Measurements from ENCODE around the gene MIX23. TPM values are rescaled to one million over a fixed set of nuclear protein-coding genes. Genes with fewer than 3 reads are reported as not detected.

MIX23 gene
- total and polyA plus RNA-seq, 3 experiments from 2014 or later = 11.3 to 175 (median 140) TPM

- peak overlapping the region; percentile 91 for H3K27ac ChIP-seq (ENCODE audit: low read depth, low read length)
- H3K36me3 Mint-ChIP-seq = peaks cover 0 to 51% (median 11%) of the 10 kb centered on the region in 3 donors
- peaks cover 27% of the 10 kb centered on the region for H3K4me1 ChIP-seq (ENCODE audit: insufficient read depth, low read length)
- CTCF ChIA-PET = interaction anchor here (1.9 to 2.7 kb wide), 3 partner anchors 22 to 264 kb away, joined by 8 to 17 read pairs (median 9); partner anchors contain the start of gene FAM162A
- H3K9me3 ChIP-seq (ENCODE audit: low read length) = no peaks in the 10 kb centered on the region
- H3K4me1 Mint-ChIP-seq = peaks cover 39 to 67% (median 66%) of the 10 kb centered on the region in 3 donors
- peaks cover 7% of the 10 kb centered on the region for H3K36me3 ChIP-seq (ENCODE audit: insufficient read depth, low read length)
- peak overlapping the region; percentile 74 for H3K4me3 ChIP-seq (ENCODE audit: low read length)
- no peaks in the 10 kb centered on the region for H3K27me3 ChIP-seq (ENCODE audit: insufficient read depth, low read length, poor library complexity, severe bottlenecking)
- no peaks in the 10 kb centered on the region for H3K9me3 Mint-ChIP-seq
- POLR2A ChIA-PET = interaction anchor here (1.5 to 3.4 kb wide), 4 partner anchors 17 to 99 kb away, joined by 4 to 45 read pairs (median 19); partner anchors contain the start of genes FAM162A, KPNA1 and MIX23
- H3K27me3 Mint-ChIP-seq = peaks cover 0 to 4% of the 10 kb centered on the region in 2 donors
- peak overlapping the region; percentile 93 to 100 (median 97) for H3K4me3 Mint-ChIP-seq
- DNase-seq = peak; percentile 4 to 68 (median 48)
- peak overlapping the region; percentile 97 to 100 (median 100) for H3K27ac Mint-ChIP-seq
Measured at GRCh38 chr3:122415104-122415744, 32.2 kb upstream of the MIX23 start.

- POLR2A ChIA-PET = no interaction called here
- Mint-ChIP-seq H3K36me3 (peaks cover 0 to 55% (median 14%) of the 10 kb centered on the region in 3 donors), H3K27me3 (peaks cover 0 to 4% of the 10 kb centered on the region in 2 donors), H3K27ac (peak overlapping the region; percentile 65 to 100 (median 100)), H3K4me3 (peak overlapping the region; percentile 93 to 100 (median 97)), H3K9me3 (no peaks in the 10 kb centered on the region), H3K4me1 (peaks cover 39 to 63% (median 62%) of the 10 kb centered on the region in 3 donors)
- DNase-seq = no peak
- Histone ChIP-seq H3K27ac (ENCODE audit: low read depth, low read length) (no peak overlapping the region), H3K4me1 (ENCODE audit: insufficient read depth, low read length) (peaks cover 27% of the 10 kb centered on the region), H3K36me3 (ENCODE audit: insufficient read depth, low read length) (peaks cover 15% of the 10 kb centered on the region), H3K4me3 (ENCODE audit: low read length) (no peak overlapping the region), H3K27me3 (ENCODE audit: insufficient read depth, low read length, poor library complexity, severe bottlenecking) (no peaks in the 10 kb centered on the region), H3K9me3 (ENCODE audit: low read length) (no peaks in the 10 kb centered on the region)
- CTCF ChIA-PET = interaction anchor here (2.7 kb wide), 1 partner anchor 30 kb away, joined by 17 read pairs; the partner anchor contains the start of gene FAM162A
Measured at GRCh38 chr3:122414391-122414790, 31.4 kb upstream of the MIX23 start.

GRCh38 chr3:122410639-122411038, 27.6 kb upstream of the MIX23 start:
- peaks cover 42% of the 10 kb centered on the region for H3K36me3 ChIP-seq (ENCODE audit: insufficient read depth, low read length)
- Mint-ChIP-seq H3K36me3 (peaks cover 6 to 74% (median 15%) of the 10 kb centered on the region in 3 donors), H3K27ac (peak overlapping the region in 2 of 8 donors; percentile 9 to 44), H3K4me3 (no peak overlapping the region), H3K4me1 (peaks cover 26 to 40% (median 38%) of the 10 kb centered on the region in 3 donors), H3K9me3 (no peaks in the 10 kb centered on the region), H3K27me3 (no peaks in the 10 kb centered on the region)
- DNase-seq = no peak
- H3K27me3 ChIP-seq (ENCODE audit: insufficient read depth, low read length, poor library complexity, severe bottlenecking) = no peaks in the 10 kb centered on the region
- no peak overlapping the region for H3K27ac ChIP-seq (ENCODE audit: low read depth, low read length)
- ChIA-PET CTCF (no interaction called here), POLR2A (no interaction called here)
- no peaks in the 10 kb centered on the region for H3K9me3 ChIP-seq (ENCODE audit: low read length)
- no peak overlapping the region for H3K4me3 ChIP-seq (ENCODE audit: low read length)
- peaks cover 14% of the 10 kb centered on the region for H3K4me1 ChIP-seq (ENCODE audit: insufficient read depth, low read length)

GRCh38 chr3:122410111-122410510, 27.1 kb upstream of the MIX23 start:
- Mint-ChIP-seq H3K4me3 (no peak overlapping the region), H3K4me1 (peaks cover 22 to 35% (median 33%) of the 10 kb centered on the region in 3 donors), H3K36me3 (peaks cover 6 to 76% (median 15%) of the 10 kb centered on the region in 3 donors), H3K27me3 (no peaks in the 10 kb centered on the region), H3K27ac (peak overlapping the region in 2 of 8 donors; percentile 48 to 50), H3K9me3 (no peaks in the 10 kb centered on the region)
- H3K27me3 ChIP-seq (ENCODE audit: insufficient read depth, low read length, poor library complexity, severe bottlenecking) = no peaks in the 10 kb centered on the region
- H3K4me1 ChIP-seq (ENCODE audit: insufficient read depth, low read length) = peaks cover 11% of the 10 kb centered on the region
- peaks cover 42% of the 10 kb centered on the region for H3K36me3 ChIP-seq (ENCODE audit: insufficient read depth, low read length)
- no peaks in the 10 kb centered on the region for H3K9me3 ChIP-seq (ENCODE audit: low read length)
- DNase-seq = no peak
- no peak overlapping the region for H3K27ac ChIP-seq (ENCODE audit: low read depth, low read length)
- CTCF ChIA-PET = interaction anchor here (0.6 kb wide), 1 partner anchor 270 kb away, joined by 3 read pairs; no protein-coding TSS in a partner anchor
- no peak overlapping the region for H3K4me3 ChIP-seq (ENCODE audit: low read length)
- POLR2A ChIA-PET = no interaction called here

- H3K4me1 Mint-ChIP-seq = peaks cover 15 to 29% (median 26%) of the 10 kb centered on the region in 3 donors
Measured at GRCh38 chr3:122409446-122409845, 26.4 kb upstream of the MIX23 start.

GRCh38 chr3:122407946-122408345, 24.9 kb upstream of the MIX23 start:
- ChIA-PET CTCF (interaction anchor here (1.1 to 2.3 kb wide), 4 partner anchors 15 to 25 kb away, joined by 3 to 9 read pairs (median 3); partner anchors contain the start of genes FAM162A and MIX23), POLR2A (interaction anchor here (1.2 kb wide), 1 partner anchor 24 kb away, joined by 6 read pairs; the partner anchor contains the start of gene FAM162A)
- no peaks in the 10 kb centered on the region for H3K9me3 Mint-ChIP-seq
- H3K36me3 Mint-ChIP-seq = peaks cover 6 to 92% (median 19%) of the 10 kb centered on the region in 3 donors
- Histone ChIP-seq H3K27ac (ENCODE audit: low read depth, low read length) (no peak overlapping the region), H3K4me1 (ENCODE audit: insufficient read depth, low read length) (no peaks in the 10 kb centered on the region), H3K36me3 (ENCODE audit: insufficient read depth, low read length) (peaks cover 53% of the 10 kb centered on the region), H3K9me3 (ENCODE audit: low read length) (no peaks in the 10 kb centered on the region), H3K4me3 (ENCODE audit: low read length) (no peak overlapping the region), H3K27me3 (ENCODE audit: insufficient read depth, low read length, poor library complexity, severe bottlenecking) (no peaks in the 10 kb centered on the region)
- H3K27me3 Mint-ChIP-seq = no peaks in the 10 kb centered on the region
- no peak overlapping the region for H3K27ac Mint-ChIP-seq
- H3K4me1 Mint-ChIP-seq = peaks cover 8 to 16% (median 12%) of the 10 kb centered on the region in 3 donors
- DNase-seq = no peak
- H3K4me3 Mint-ChIP-seq = no peak overlapping the region

More at GRCh38 chr3:122409446-122409845, 26.4 kb upstream of the MIX23 start:
- ChIA-PET CTCF (interaction anchor here (0.6 to 2.3 kb wide), 2 partner anchors 16 to 270 kb away, joined by 3 to 9 read pairs; no protein-coding TSS in a partner anchor), POLR2A (no interaction called here)
- DNase-seq = no peak
- H3K4me3 ChIP-seq (ENCODE audit: low read length) = no peak overlapping the region
- no peak overlapping the region for H3K4me3 Mint-ChIP-seq
- H3K9me3 ChIP-seq (ENCODE audit: low read length) = no peaks in the 10 kb centered on the region
- H3K27ac Mint-ChIP-seq = peak overlapping the region in 3 of 8 donors; percentile 22 to 96 (median 44)
- H3K9me3 Mint-ChIP-seq = no peaks in the 10 kb centered on the region
- peaks cover 6 to 81% (median 12%) of the 10 kb centered on the region in 3 donors for H3K36me3 Mint-ChIP-seq
- peaks cover 42% of the 10 kb centered on the region for H3K36me3 ChIP-seq (ENCODE audit: insufficient read depth, low read length)
- H3K27me3 Mint-ChIP-seq = no peaks in the 10 kb centered on the region
- no peak overlapping the region for H3K27ac ChIP-seq (ENCODE audit: low read depth, low read length)
- H3K4me1 ChIP-seq (ENCODE audit: insufficient read depth, low read length) = peaks cover 7% of the 10 kb centered on the region
- H3K27me3 ChIP-seq (ENCODE audit: insufficient read depth, low read length, poor library complexity, severe bottlenecking) = no peaks in the 10 kb centered on the region

GRCh38 chr3:122406198-122406597, 23.2 kb upstream of the MIX23 start:
- CTCF ChIA-PET = interaction anchor here (1.5 kb wide), 1 partner anchor 22 kb away, joined by 4 read pairs; the partner anchor contains the start of gene FAM162A
- POLR2A ChIA-PET = no interaction called here

GRCh38 chr3:122405015-122405414, 22.0 kb upstream of the MIX23 start:
- CTCF ChIA-PET = interaction anchor here (1.5 kb wide), 1 partner anchor 21 kb away, joined by 4 read pairs; the partner anchor contains the start of gene FAM162A
- Mint-ChIP-seq H3K4me3 (no peak overlapping the region), H3K27me3 (no peaks in the 10 kb centered on the region), H3K9me3 (no peaks in the 10 kb centered on the region), H3K4me1 (peaks cover 0 to 5% (median 0%) of the 10 kb centered on the region in 3 donors), H3K36me3 (peaks cover 6 to 78% (median 15%) of the 10 kb centered on the region in 3 donors), H3K27ac (no peak overlapping the region)
- no peaks in the 10 kb centered on the region for H3K27me3 ChIP-seq (ENCODE audit: insufficient read depth, low read length, poor library complexity, severe bottlenecking)
- H3K4me3 ChIP-seq (ENCODE audit: low read length) = no peak overlapping the region
- peaks cover 44% of the 10 kb centered on the region for H3K36me3 ChIP-seq (ENCODE audit: insufficient read depth, low read length)
- POLR2A ChIA-PET = no interaction called here
- H3K4me1 ChIP-seq (ENCODE audit: insufficient read depth, low read length) = no peaks in the 10 kb centered on the region
- H3K9me3 ChIP-seq (ENCODE audit: low read length) = no peaks in the 10 kb centered on the region
- no peak overlapping the region for H3K27ac ChIP-seq (ENCODE audit: low read depth, low read length)
- no peak for DNase-seq

More at GRCh38 chr3:122406198-122406597, 23.2 kb upstream of the MIX23 start:
- Histone ChIP-seq H3K36me3 (ENCODE audit: insufficient read depth, low read length) (peaks cover 53% of the 10 kb centered on the region), H3K9me3 (ENCODE audit: low read length) (no peaks in the 10 kb centered on the region), H3K4me1 (ENCODE audit: insufficient read depth, low read length) (no peaks in the 10 kb centered on the region), H3K27me3 (ENCODE audit: insufficient read depth, low read length, poor library complexity, severe bottlenecking) (no peaks in the 10 kb centered on the region), H3K27ac (ENCODE audit: low read depth, low read length) (no peak overlapping the region), H3K4me3 (ENCODE audit: low read length) (no peak overlapping the region)
- Mint-ChIP-seq H3K4me1 (peaks cover 0 to 4% (median 3%) of the 10 kb centered on the region in 3 donors), H3K27ac (peak overlapping the region in 3 of 8 donors; percentile 1 to 74 (median 12)), H3K27me3 (no peaks in the 10 kb centered on the region), H3K4me3 (no peak overlapping the region), H3K36me3 (peaks cover 6 to 85% (median 18%) of the 10 kb centered on the region in 3 donors), H3K9me3 (no peaks in the 10 kb centered on the region)
- no peak for DNase-seq

Measured in CD8-positive, alpha-beta memory T cell (primary cell).